NCI-H2107 treated with DMSO at 0.1 percent for 48 hours (cell line): ENCODE measurements around the gene FBXL16.

ENCODE experiments used
- DNase-seq: peaks from one replicate; lab custom pipeline; 2025; ENCODE audit not compliant: unreplicated experiment; lab: John Stamatoyannopoulos, UW

FBXL16 gene

DNA sequence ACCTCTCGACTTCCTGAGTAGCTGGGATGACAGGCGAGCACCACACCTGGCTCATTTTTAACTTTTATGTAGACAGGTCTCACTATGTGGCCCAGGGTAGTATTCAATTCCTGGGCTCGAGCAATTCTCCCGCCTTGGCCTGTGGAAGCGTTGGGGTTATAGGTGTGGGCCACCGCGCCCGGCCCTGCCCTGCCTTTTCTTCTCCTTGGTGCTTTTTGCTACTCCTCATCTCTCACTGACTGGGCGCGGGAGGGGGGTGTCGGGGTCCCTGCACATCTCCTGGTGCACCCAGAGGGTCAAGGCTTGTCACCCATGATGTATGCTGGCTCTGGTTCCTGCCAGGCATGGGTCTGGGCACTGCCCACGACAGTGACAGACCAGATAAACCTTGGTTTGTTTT, 61.0 kb downstream of the FBXL16 start:
- no peak for DNase-seq

DNA sequence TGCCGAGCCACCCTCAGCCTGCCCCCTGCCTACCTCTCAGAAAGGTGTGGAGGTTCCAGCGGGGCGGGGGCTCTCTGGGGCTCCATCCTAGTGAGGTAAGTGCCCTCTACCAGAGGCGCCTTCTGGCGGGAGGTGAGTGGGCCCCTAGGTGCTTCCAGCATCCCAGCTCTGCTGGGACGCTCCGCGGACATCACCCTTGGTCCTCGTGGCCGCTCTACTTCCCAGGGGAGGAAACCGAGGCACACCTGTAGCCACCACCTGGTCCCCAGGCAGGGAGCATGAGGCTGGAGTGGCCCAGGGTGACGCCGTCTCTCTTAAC, 62.6 kb downstream of the FBXL16 start:
- no peak for DNase-seq
